GM21723 (cell line): Measurements from ENCODE around the gene CERS3.

ENCODE experiments used
- ATAC-seq: cut with Tn5 transposase; IDR thresholded peaks from one replicate; pipeline ENCODE4 v1.9.1; 2021; ENCODE audit warnings: mild to moderate bottlenecking, moderate library complexity; ENCODE audit not compliant: unreplicated experiment

Gene CERS3

DNA sequence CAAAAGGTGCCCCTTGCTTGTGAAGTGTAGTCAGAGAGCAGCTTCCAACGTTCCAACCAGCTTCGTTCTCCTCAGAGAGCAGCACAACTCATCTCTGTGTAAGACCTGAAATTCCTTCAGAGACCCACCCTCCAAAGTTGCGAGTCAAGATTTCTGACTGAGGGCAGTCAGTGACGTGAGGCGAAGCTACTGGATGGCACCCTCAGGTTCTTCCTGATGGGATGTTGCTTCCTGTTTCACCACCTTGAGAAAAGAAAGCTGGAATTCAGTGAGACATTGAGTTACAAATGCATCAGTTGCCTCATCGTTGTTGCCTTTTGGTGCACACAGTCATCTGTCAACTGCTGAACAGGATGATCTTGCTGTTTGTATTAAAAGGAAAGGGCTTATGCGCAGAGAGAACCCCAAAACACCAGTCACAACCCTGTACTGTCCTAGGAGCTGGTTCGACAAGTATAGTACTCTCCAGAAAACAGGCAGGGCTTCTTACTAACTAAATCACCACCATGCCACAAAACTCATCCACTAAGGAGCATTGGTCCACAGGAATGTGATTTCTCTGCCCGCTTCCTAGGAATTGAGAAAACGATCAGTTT lies at the start of gene CERS3:
CERS3 (minus strand) TSS at position 118 of the 596 bp plus-strand sequence. CDS start 27,101 bp downstream, outside the sequence.
- ATAC-seq: no peak

DNA sequence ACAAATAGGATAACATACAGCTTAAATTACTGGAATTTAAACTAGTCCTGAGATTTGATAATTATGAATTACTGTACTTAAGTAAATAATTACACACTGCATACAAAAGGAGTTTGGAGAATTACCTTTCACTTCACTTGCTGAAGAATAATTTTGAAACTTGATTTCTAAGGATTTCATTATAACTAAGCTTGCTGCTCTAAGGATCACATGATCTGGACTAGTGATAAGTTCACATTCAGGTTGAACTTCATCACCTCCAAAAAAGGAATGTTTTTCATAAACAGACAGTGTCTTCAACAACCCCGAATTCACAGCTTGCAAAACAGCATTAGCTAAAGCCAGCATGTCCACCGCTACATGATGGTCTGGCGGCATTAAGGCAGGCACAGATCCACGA lies 44.8 kb upstream of the CERS3 start:
- no peak for ATAC-seq

DNA sequence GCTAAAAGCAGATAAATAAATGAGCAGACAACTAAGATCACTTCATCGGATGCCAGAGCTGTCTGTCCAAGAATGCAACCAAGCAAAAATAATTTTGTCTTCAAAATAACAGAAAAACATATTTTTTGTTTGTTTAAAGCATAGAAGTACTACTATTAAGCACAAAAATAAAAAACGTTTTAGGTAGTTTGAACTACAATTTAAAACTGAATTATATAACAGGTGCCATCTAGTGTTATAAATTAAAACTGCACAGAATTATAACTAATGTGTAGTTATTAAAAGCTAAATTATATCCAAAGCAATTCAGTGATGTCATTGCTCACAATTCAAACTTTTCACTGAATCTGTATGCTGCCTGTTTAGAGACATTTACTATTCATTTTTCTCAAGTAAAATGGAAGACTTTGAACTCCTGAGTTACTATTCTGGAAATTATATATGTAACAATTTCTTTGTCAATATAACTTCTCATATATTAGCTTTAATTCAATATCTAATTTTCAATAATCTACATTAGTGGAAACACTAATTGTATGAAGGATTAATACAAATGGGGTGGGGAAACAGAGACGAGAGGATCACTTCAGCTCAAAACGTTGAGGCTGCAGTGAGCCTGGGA lies 43.7 kb upstream of the CERS3 start:
- no peak for ATAC-seq

DNA sequence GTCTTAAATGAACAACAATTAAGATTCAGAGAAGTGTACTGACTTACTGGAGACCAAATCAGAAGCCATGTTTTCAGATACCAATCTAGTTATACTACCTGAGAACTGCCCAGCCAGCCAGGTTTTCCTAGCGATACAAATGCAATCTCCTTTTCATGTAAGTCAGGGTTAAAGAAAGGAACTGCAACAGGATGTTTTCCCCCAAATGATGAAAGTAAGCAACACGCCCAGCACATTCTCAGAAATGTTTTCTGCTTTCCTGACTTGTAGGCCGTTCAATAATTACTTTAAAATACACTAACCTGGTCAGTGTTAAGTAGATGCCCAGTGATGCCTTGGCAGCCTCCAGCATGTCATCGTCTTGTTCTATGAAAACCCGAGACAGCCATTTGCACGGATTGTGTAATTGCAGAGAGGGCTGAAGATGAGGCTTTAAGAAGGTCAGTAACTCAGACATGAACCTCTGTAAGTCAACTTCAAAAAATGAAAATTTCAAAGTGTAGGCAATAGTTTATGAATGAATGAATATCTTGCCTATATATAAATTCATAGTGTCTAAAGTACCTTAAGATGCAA lies 42.9 kb upstream of the CERS3 start:
- no peak for ATAC-seq

DNA sequence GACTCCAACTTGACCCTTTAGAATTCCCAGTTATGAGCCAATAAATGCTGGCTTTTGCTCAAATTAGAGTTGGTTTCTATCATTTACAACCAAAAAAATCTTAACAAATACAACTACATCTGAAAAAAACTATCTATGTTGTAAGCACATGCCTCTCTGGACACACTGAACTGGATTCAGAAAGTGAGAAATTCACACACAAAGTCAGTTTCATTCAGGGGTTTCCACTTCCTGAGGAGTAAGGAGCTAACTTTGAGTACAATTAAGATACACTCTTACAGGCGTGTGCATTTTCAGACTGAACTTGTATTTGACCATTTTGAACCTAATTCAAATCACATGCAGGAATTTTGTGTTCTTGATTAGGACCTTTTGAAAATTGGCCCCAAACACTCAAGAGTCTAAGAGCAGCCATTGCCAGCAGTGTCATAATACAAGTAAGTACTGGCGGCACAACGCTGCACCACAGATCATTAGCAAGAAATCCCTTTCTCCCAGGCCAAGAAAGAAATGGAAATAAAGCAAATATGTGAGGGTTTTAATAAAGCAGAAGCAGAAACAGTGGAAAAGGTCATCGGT lies 42.1 kb upstream of the CERS3 start:
- ATAC-seq: peak; percentile 86

DNA sequence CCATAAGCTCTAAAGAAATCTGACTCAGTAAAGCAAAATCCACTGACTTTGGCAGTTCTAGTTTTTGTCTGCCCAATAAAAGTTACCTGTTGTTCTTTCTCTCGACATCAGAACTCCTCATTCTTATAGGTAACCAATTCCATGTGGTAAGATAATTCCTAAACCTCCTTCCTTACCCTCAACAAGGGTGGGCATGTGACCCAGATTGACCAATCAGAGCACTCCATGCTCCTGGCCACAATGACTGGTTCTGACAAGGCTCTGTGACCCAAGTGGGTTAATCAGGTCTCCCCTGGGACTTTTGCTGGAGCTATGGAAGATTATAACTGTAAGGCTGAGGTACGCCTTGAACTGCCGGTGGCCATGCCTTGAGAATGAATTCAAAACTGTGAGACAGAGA lies 41.5 kb upstream of the CERS3 start:
- ATAC-seq: no peak

DNA sequence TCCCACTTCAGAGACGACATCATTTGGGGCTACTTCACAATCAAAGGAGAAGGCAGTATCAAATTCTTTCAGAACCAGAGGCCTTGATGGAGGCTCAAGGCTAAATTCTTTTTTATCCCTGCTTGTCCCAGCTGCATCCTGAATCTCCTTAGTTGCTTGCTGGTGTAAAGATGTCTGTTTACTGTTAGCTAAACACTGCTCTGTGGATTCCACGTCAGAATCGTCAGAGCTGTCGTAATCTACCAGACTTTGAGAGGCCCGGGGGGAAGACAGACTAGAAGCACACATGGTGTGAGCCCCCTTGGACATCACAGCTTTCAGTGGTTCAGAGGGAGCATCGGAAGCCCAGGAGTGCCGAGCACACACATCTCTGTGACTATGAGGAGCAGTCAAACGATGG lies 40.6 kb upstream of the CERS3 start:
- no peak for ATAC-seq

DNA sequence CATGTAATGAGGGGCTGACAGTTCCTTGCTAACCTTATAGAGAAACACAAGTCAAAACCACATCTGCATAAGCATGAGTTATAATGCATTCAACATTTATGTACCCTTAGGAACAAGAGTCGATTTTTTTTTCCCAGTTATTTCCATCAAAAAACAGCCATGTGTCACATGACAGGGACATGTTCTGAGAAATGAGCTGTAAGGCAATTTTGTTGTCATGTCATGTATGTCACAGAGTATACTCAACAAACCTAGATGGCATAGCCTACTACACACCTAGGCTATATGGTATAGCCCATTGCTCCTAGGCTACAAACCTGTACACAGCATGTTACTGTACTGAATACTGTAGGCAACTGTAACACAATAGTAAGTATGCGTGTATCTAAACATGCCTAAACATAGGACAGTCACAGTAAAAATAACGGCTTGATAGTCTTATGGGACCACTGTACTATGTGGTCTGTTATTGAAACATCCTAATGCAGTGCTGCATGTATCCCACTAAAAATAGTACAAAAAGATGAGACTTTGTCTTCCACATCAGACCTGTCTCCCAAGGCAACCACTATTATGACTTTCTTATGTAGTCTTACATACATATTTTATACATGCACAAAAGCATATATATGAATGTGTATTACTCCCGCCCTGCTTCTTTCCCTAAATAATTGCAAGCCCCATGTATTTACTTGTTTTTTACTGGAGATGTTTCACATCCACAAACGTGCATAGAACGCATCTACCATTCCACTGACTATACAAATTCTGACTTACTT lies 38.3 kb upstream of the CERS3 start:
- no peak for ATAC-seq

DNA sequence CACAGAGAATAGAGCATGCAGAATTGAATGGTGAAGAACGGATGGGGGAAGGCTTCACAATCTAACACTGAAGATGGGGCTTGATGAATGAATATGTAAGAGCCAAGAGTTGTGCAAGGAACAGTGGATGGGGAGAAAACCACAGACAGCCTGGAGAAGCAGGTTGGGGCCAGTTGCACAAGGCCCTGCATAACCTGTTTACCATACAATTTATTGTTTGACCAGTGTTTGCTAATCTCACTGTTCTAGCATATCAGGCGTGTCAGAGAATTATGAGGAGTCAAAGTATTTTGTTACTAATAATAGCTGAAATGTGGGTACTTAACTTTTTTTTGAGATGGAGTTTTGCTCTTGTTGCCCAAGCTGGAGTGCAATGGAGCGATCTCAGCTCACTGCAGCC lies 36.8 kb upstream of the CERS3 start:
- no peak for ATAC-seq

DNA sequence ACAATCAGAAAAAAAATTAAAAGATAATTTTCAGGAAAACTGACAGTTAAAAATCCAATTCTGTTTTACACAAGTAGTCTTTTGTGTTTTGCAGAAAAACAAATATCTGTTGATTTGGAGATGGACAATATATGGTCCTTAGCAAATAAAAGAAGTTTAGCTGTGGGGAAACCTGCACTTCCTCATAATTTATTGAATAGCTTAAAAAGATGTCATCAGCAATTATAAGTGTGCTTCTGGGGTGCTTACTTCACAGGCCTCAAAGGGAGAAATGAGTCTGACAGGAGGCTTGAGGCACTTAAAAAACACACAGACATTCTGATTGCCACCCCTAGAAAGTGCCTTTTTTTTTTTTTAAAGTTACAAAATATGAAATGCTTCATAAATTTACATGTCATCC lies 31.6 kb upstream of the CERS3 start:
- no peak for ATAC-seq

DNA sequence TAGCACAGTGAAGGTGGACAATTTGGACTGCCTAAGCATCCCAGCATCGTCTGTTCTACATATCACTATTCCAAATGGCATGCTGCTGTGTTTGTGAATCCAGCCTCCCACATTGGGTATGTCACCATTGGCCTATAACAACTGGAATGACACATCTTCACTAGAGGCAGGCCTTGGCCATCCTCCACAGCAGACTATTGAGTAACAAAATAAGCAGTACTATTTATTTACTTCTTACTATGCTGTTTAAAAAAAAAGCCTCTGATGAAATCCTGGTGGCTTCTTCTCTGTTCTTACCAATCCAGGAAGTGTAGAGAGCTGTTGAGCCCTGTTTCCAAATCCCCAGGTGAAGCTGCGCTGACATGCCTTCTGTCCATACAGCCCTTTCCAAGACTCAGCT lies 30.6 kb upstream of the CERS3 start:
- ATAC-seq: no peak

DNA sequence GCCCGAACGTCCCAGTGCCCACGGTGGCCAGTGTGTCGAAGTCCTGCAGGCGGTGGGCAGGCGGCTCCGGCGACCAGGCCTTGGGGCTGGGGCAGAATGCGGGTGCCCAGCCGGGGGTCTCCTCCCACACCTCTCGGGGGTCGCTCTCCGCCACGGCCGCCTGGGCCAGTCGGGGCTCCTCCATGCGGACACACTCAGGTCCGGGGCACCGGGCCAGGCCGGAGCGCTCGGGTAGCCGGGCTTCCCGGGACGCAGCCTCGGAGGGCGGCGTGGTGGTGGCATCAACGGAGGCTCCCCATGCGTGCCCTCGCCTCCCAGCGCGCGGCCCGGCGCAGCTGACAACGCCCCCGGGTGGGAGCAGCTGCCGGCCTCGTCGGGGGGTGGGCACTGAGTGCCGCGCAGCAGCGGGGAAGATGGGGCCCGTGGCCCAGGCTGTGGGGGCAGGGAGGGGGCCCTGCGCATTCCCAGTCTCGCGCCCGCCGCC lies 30.1 kb upstream of the CERS3 start:
- ATAC-seq: no peak

DNA sequence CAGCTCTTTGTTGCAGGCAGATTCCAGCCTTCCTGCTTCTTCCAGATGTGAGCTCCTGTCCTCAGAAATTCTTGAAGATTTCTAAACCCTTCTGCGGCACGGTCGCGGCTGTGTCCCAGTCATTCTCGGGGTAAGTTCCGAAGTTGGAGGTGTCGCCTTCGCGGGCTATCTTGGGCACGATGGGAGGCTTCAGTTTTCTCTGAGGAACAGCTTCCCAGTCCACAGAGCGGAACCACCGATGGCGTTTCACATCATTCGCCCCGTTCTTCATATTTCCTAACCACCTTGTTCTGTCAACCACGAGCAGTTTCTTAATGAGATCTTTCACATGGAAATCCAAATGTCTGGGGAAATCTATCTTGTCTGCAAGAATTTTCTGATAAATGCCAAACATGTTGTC lies 24.7 kb upstream of the CERS3 start:
- no peak for ATAC-seq

DNA sequence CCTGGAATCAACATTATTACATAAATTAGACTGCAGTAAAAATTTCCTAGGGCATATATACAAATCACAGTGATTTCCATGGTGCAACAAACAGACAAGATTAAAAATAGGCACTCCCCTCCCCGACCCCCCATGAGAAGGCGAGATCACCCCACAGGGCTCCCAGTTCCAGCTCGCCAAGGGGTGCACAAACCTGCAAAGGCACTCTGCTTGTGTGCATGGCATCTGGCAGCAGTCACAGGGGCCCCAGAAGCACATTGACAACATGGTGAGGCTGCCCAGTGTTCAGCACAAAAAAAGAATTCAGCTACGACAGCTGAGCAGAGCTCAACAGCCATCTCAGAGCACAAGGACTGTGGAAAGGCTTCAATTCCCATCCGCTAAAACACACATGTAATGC lies 19.2 kb upstream of the CERS3 start:
- ATAC-seq: no peak

DNA sequence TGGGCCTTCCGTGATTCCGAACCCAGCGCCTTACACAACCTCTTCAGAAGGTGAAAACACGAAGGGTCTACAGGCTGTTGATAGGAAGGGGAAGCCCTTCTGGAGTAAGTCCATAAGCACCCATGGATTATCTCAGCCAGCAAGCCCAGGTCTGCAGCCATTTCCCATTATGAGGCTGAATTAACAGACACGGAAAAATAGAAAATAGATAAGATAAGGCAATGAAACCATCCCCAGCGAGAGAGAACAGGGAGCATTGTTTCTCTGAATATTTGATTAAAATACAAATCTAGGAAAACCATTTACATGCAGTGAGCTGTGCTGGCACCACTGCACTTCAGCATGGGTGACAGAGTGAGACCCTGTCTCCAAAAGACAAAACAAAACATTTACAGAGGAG lies 16.2 kb upstream of the CERS3 start:
- no peak for ATAC-seq

DNA sequence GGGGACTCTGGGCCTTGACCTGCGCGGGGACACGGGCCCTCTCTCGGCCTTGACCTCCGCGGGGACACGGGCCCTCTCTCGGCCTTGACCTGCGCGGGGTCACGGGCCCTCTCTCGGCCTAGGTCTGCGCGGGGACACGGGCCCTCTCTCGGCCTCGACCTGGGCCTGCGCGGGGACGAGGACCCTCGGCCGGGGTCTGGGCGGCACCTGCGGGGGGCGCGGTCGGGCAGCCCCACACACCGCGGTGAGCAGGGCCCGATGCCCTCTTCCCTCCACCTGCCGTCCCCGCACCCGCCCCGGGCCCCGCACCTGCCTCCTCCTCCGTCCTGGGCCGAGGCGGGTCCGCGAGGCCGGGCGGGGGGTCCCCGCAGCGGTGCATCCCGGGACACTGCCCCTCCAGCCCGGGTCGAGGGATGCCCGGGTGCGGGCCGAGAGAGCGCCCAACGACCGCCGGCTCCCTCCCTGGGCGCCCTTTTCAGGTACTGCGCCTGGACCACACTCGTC lies 15.6 kb upstream of the CERS3 start:
- ATAC-seq: no peak

DNA sequence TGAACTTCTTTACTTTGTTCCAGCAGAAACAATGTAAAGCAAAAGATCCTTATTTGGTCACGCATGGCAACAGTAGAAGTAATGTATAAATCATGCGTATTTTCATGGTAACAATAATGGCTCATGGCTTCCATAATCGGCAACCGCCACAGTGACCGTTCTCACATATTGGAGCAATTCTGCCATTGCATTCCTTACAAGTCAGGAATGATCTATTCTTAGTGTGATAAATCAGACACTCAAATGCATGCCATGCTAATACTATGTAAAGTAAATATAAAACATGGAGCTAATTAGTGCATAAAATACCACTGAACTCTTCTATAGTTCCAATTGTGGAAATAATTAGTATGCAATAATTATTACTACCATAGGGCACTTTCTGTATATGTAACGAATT lies 13.5 kb upstream of the CERS3 start:
- ATAC-seq: no peak

DNA sequence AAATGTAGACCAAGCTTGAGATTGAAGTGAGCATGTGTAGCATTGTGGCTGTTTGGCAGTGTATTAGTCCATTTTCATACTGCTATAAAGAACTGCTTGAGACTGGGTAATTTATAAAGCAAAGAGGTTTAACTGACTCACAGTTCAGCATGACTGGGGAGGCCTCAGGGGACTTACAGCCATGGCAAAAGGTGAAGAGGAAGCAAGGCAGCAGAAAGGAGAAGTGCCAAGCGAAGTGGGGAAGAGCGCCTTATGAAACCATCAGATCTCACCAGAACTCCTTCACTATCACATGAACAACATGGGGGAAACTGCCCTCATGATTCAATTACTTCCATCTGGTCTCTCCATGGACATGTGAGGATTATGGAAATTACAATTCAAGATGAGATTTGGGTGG lies 8.6 kb upstream of the CERS3 start:
- no peak for ATAC-seq

DNA sequence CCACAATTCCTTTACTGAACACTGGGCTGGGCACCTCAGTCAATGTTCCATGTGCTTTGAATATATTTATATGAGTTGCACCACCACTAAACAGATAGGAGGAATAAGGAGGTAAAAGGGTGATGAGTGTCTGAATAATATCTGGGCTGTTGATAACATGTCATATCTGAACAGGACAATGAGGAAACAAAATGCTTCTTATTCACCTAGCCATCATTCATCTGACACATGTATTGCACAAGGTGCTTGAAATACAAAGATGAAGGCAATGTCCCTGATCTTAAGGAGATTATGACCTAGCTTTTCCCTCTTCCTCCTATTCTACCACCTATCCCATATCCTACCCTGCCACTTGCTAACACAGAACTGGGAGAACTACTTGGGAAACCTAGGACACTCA lies 8.0 kb upstream of the CERS3 start:
- ATAC-seq: no peak

DNA sequence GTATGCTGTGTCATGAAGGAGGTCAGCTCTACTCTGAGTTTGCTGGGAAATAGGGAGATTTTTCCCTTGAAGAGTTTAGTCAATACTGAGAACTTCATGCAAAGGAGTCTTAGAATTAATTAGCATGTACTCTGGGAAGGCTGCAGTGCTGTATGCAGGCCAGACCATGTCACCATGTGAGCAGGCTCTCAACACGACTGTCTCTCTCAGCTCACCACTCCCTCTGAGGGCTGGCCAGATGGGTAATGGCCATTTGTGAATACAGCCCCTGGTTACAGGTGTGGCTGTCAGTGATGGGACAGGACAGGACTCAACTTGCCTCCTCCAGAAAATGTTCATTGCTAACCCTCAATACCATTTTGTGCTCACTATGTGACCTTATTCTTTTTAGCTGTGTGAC lies 5.1 kb upstream of the CERS3 start:
- no peak for ATAC-seq

DNA sequence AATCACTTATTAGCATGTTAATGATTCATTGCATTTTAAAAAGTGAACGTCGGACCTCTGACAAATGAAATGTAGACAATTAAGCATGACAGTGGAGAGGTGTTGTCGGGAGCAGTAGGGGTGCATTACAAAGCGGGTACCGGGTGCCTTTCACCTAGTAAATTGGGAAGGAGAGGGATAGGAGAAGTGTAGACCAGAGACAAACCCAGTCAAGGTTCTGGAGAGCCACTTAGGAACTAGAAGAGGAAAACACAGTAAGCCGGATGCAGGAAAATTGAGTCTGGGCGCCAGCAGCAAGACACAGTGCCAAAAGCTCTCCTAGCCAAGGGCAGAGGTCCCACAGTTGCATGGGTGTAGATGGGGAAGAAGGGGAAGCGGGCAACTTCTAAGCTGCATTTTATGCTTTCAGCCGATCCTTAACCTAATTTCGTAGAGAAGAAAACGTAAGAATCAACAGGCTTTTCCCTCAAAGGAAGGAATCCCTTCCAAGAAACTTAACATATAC lies 3.1 kb upstream of the CERS3 start:
- no peak for ATAC-seq
